Activated naive CD8-positive, alpha-beta T cell treated with anti-CD3 and anti-CD28 coated beads for 36 hours (primary cell): Measurements from ENCODE around the gene MIGA2. TPM values are rescaled to one million over a fixed set of nuclear protein-coding genes. Genes with fewer than 3 reads are reported as not detected.
"Not testable (repeated sequence)": the region's sequence is repeated elsewhere in the genome, so short reads cannot be mapped to it uniquely, and the experiment has no call there.

Experiments used
- DNase-seq: peaks from one replicate; pipeline ENCODE4 v3.0.0; 2021
- H3K27ac Mint-ChIP-seq: one replicate; pipeline ENCODE4 v1.8.0; 2022; ENCODE audit warnings: mild to moderate bottlenecking, moderate library complexity, mixed read lengths
- H3K27me3 Mint-ChIP-seq: one replicate; pipeline ENCODE4 v1.8.0; 2022; ENCODE audit warnings: mild to moderate bottlenecking, mixed read lengths
- H3K36me3 Mint-ChIP-seq: one replicate; pipeline ENCODE4 v1.8.0; 2021; ENCODE audit warnings: mild to moderate bottlenecking, mixed read lengths
- H3K4me1 Mint-ChIP-seq: one replicate; pipeline ENCODE4 v1.8.0; 2021; ENCODE audit warnings: mixed read lengths
- H3K4me3 Mint-ChIP-seq: one replicate; pipeline ENCODE4 v1.8.0; 2022; ENCODE audit warnings: mild to moderate bottlenecking, moderate library complexity, mixed read lengths
- H3K9me3 Mint-ChIP-seq: one replicate; pipeline ENCODE4 v1.8.0; 2022; ENCODE audit warnings: mixed read lengths
- total RNA-seq, 2 experiments: library from RNA; stranded (reverse); gene quantifications; one replicate each; pipeline ENCODE4 v1.2.3, GENCODE V29; 2021

Gene MIGA2, protein sequence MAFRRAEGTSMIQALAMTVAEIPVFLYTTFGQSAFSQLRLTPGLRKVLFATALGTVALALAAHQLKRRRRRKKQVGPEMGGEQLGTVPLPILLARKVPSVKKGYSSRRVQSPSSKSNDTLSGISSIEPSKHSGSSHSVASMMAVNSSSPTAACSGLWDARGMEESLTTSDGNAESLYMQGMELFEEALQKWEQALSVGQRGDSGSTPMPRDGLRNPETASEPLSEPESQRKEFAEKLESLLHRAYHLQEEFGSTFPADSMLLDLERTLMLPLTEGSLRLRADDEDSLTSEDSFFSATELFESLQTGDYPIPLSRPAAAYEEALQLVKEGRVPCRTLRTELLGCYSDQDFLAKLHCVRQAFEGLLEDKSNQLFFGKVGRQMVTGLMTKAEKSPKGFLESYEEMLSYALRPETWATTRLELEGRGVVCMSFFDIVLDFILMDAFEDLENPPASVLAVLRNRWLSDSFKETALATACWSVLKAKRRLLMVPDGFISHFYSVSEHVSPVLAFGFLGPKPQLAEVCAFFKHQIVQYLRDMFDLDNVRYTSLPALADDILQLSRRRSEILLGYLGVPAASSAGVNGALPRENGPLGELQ
- total RNA-seq, result 10 to 100 TPM; 26.2 to 29.0 TPM

GRCh38 chr9:129036241-129036922, at the start of gene MIGA2:
MIGA2 (plus strand) TSS chr9:129036626; CDS start chr9:129040595, 3,969 bp downstream.
- peak within 1 kb of the TSS; percentile 98 for H3K4me3 Mint-ChIP-seq
- no peaks in the 10 kb centered on the region for H3K27me3 Mint-ChIP-seq
- no peaks in the 10 kb centered on the region for H3K9me3 Mint-ChIP-seq
- peaks cover 18% of the 10 kb centered on the region for H3K4me1 Mint-ChIP-seq
- H3K27ac Mint-ChIP-seq, result peak within 1 kb of the TSS; percentile 76
- H3K36me3 Mint-ChIP-seq, result peaks cover 3% of the 10 kb centered on the region
- peak; percentile 96 for DNase-seq

DNA sequence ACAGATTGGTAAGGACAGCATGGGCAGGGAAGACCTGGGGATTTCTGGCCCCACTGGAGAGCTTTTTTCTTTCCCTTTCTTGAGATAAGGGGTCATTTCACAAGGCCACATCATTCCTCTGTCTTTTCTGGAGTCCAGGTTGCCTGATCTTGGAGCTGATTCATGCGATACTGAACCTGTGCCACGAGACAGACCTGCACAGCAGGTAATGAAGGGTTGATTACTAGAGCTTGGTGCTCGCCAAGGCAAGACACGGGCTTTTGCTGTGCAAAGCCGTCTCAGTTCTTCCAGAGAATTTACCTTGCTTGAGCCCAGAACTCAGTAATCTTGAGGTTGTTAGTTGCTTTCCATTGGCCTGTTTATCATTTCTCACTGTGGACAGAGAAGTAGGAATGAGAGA, 49.8 kb upstream of the MIGA2 start:
- Mint-ChIP-seq H3K4me3 (no peak overlapping the region), H3K4me1 (no peaks in the 10 kb centered on the region), H3K27me3 (no peaks in the 10 kb centered on the region), H3K27ac (no peak overlapping the region), H3K9me3 (no peaks in the 10 kb centered on the region), H3K36me3 (peaks cover 34% of the 10 kb centered on the region)
- no peak for DNase-seq

- Mint-ChIP-seq H3K36me3 (peaks cover 37% of the 10 kb centered on the region), H3K4me1 (peaks cover 2% of the 10 kb centered on the region), H3K27me3 (no peaks in the 10 kb centered on the region)
Measured at GRCh38 chr9:128987805-128988204, 48.6 kb upstream of the MIGA2 start.

GRCh38 chr9:128992995-128993394, 43.4 kb upstream of the MIGA2 start:
- Mint-ChIP-seq H3K4me1 (peaks cover 2% of the 10 kb centered on the region), H3K4me3 (no peak overlapping the region), H3K9me3 (no peaks in the 10 kb centered on the region), H3K27ac (no peak overlapping the region), H3K27me3 (no peaks in the 10 kb centered on the region), H3K36me3 (peaks cover 38% of the 10 kb centered on the region)
- no peak for DNase-seq

More at GRCh38 chr9:128987805-128988204, 48.6 kb upstream of the MIGA2 start:
- Mint-ChIP-seq H3K9me3 (no peaks in the 10 kb centered on the region), H3K27ac (no peak overlapping the region), H3K4me3 (no peak overlapping the region)
- DNase-seq, result no peak

- peaks cover 33% of the 10 kb centered on the region for H3K36me3 Mint-ChIP-seq
- H3K27ac Mint-ChIP-seq, result no peak overlapping the region
- H3K4me1 Mint-ChIP-seq, result peaks cover 2% of the 10 kb centered on the region
- H3K27me3 Mint-ChIP-seq, result no peaks in the 10 kb centered on the region
- H3K9me3 Mint-ChIP-seq, result no peaks in the 10 kb centered on the region
- H3K4me3 Mint-ChIP-seq, result no peak overlapping the region
- no peak for DNase-seq
Measured at GRCh38 chr9:128995791-128996190, 40.6 kb upstream of the MIGA2 start.

- H3K27ac Mint-ChIP-seq, result no peak overlapping the region
- no peak for DNase-seq
- H3K27me3 Mint-ChIP-seq, result no peaks in the 10 kb centered on the region
- no peaks in the 10 kb centered on the region for H3K9me3 Mint-ChIP-seq
- H3K36me3 Mint-ChIP-seq, result peaks cover 25% of the 10 kb centered on the region
- no peaks in the 10 kb centered on the region for H3K4me1 Mint-ChIP-seq
- H3K4me3 Mint-ChIP-seq, result no peak overlapping the region
Measured at GRCh38 chr9:128998462-128998861, 38.0 kb upstream of the MIGA2 start.

GRCh38 chr9:128999581-129000206, 36.7 kb upstream of the MIGA2 start:
- H3K27ac Mint-ChIP-seq, result no peak overlapping the region
- H3K27me3 Mint-ChIP-seq, result no peaks in the 10 kb centered on the region
- no peak overlapping the region for H3K4me3 Mint-ChIP-seq
- peaks cover 19% of the 10 kb centered on the region for H3K36me3 Mint-ChIP-seq
- H3K4me1 Mint-ChIP-seq, result no peaks in the 10 kb centered on the region
- H3K9me3 Mint-ChIP-seq, result no peaks in the 10 kb centered on the region
- no peak for DNase-seq

DNA sequence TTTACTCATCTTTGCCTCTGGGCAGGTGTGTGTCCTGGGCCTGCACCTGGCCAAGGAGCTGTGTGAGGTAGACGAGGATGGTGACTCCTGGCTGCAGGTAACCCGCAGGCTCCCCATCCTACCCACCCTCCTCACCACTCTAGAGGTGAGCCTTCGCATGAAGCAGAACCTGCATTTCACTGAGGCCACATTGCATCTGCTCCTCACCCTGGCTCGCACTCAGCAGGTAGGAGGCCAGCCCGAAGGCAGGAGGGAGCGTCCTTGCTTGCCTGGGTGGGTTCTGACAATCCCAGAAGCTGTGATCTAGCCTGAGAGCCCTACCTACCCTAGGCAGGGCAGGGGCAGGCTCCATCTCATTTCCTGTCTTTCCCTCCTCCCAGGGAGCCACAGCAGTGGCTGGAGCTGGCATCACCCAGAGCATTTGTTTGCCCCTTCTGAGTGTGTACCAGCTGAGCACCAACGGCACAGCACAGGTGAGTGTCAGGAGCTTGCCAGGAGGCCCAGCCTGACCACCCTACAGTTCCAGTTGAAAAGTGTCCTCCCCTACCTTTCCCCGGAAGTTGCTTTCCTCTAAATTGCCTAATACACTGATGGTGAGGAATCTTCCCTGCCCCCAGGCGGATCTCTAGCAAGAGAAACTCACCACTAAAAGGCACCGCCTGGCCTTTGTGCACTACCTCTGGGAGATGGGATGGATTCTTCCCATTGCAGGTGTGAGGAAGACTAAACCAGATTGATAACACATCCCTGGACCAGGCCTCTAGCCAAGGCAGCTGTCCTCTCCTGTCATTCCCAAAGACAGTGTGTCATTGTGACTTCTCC, 34.7 kb upstream of the MIGA2 start:
- Mint-ChIP-seq H3K4me3 (no peak overlapping the region), H3K9me3 (no peaks in the 10 kb centered on the region), H3K27ac (no peak overlapping the region), H3K4me1 (no peaks in the 10 kb centered on the region), H3K27me3 (no peaks in the 10 kb centered on the region), H3K36me3 (peaks cover 15% of the 10 kb centered on the region)
- no peak for DNase-seq

GRCh38 chr9:129002992-129003391, 33.4 kb upstream of the MIGA2 start:
- H3K4me1 Mint-ChIP-seq, result no peaks in the 10 kb centered on the region
- H3K27me3 Mint-ChIP-seq, result no peaks in the 10 kb centered on the region
- peaks cover 15% of the 10 kb centered on the region for H3K36me3 Mint-ChIP-seq
- H3K4me3 Mint-ChIP-seq, result no peak overlapping the region
- no peak overlapping the region for H3K27ac Mint-ChIP-seq
- H3K9me3 Mint-ChIP-seq, result no peaks in the 10 kb centered on the region
- DNase-seq, result no peak

GRCh38 chr9:129004173-129004572, 32.3 kb upstream of the MIGA2 start:
- not testable (repeated sequence) for DNase-seq, H3K4me1 Mint-ChIP-seq, H3K4me3 Mint-ChIP-seq, H3K27me3 Mint-ChIP-seq, H3K27ac Mint-ChIP-seq, H3K9me3 Mint-ChIP-seq
- peaks cover 13% of the 10 kb centered on the region for H3K36me3 Mint-ChIP-seq

- Mint-ChIP-seq H3K36me3 (peaks cover 13% of the 10 kb centered on the region), H3K4me3 (no peak overlapping the region), H3K27me3 (no peaks in the 10 kb centered on the region), H3K27ac (peak overlapping the region; percentile 63), H3K4me1 (no peaks in the 10 kb centered on the region), H3K9me3 (no peaks in the 10 kb centered on the region)
- no peak for DNase-seq
Measured at GRCh38 chr9:129005336-129005997, 31.0 kb upstream of the MIGA2 start.

DNA sequence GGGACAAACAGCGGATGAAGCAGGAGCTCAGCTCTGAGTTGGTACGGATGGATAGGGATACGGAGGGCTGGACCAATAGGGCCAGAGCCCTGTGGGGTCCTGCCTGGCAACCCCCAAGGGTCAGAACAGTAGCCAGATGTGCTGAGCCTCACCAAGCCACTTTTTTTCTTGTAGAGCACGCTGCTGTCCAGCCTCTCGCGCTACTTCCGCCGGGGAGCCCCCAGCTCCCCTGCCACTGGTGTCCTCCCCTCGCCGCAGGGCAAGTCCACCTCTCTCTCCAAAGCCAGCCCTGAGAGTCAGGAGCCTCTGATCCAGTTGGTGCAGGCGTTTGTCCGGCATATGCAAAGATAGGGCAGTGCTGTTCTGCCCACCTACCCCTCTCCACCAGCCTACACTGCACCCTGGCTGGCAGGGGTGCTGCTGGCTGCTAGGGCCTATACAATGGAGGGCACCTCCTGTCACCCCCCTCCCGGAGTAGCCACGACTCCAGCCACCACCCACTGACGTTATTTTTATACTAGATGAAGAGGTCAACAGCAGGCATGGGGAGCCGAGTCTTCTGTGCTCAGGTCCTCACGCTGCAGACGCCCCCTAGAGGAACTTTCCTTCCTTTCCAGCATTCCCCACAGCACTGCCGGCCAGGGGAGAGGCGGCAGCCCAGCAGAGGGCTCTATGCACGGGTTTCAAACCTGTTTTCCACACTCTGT, 29.9 kb upstream of the MIGA2 start:
- Mint-ChIP-seq H3K27me3 (no peaks in the 10 kb centered on the region), H3K27ac (peak overlapping the region; percentile 64), H3K4me3 (no peak overlapping the region), H3K9me3 (no peaks in the 10 kb centered on the region), H3K4me1 (no peaks in the 10 kb centered on the region), H3K36me3 (peaks cover 10% of the 10 kb centered on the region)
- DNase-seq, result peak; percentile 52

GRCh38 chr9:129007035-129007765, 29.2 kb upstream of the MIGA2 start:
- Mint-ChIP-seq H3K36me3 (peaks cover 10% of the 10 kb centered on the region), H3K4me1 (no peaks in the 10 kb centered on the region), H3K27ac (no peak overlapping the region), H3K27me3 (no peaks in the 10 kb centered on the region), H3K9me3 (no peaks in the 10 kb centered on the region), H3K4me3 (no peak overlapping the region)
- DNase-seq, result no peak
